Stimulated activated CD8-positive, alpha-beta memory T cell treated with anti-CD3 and anti-CD28 coated beads, Interleukin-4, amount 100 ng/mL, for 48 hours (primary cell): ENCODE measurements around the gene EPX.
A peak's percentile ranks its signal among the peaks of the same experiment; 100 is the strongest.
"Not testable (repeated sequence)": the region's sequence is repeated elsewhere in the genome, so short reads cannot be mapped to it uniquely, and the experiment has no call there.

ENCODE experiments used
- DNase-seq: peaks from one replicate; pipeline ENCODE4 v3.0.0-alpha.2; 2020

The EPX gene, protein sequence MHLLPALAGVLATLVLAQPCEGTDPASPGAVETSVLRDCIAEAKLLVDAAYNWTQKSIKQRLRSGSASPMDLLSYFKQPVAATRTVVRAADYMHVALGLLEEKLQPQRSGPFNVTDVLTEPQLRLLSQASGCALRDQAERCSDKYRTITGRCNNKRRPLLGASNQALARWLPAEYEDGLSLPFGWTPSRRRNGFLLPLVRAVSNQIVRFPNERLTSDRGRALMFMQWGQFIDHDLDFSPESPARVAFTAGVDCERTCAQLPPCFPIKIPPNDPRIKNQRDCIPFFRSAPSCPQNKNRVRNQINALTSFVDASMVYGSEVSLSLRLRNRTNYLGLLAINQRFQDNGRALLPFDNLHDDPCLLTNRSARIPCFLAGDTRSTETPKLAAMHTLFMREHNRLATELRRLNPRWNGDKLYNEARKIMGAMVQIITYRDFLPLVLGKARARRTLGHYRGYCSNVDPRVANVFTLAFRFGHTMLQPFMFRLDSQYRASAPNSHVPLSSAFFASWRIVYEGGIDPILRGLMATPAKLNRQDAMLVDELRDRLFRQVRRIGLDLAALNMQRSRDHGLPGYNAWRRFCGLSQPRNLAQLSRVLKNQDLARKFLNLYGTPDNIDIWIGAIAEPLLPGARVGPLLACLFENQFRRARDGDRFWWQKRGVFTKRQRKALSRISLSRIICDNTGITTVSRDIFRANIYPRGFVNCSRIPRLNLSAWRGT

DNA sequence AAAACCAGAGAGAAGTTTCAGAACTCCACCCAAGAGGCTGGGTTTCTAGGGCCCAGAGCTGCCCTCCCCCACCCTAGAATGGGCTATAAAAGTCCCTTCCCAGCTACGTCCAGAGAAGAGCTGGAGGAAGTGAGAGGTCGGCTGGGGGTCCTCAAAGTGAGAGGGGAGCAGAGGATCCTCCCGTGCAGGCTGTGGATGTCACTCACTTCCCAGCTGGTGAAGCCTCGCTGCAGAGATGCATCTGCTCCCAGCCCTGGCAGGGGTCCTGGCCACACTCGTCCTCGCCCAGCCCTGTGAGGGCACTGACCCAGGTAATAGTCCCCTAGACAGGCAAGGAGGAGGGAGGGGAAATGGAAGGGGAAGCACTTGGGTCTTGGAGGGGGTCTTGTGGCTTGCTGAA is at the start of gene EPX:
TSS of gene EPX (plus strand) at position 115 of the 400 bp plus-strand sequence. CDS start at position 236, 121 bp downstream.
- DNase-seq: no peak

DNA sequence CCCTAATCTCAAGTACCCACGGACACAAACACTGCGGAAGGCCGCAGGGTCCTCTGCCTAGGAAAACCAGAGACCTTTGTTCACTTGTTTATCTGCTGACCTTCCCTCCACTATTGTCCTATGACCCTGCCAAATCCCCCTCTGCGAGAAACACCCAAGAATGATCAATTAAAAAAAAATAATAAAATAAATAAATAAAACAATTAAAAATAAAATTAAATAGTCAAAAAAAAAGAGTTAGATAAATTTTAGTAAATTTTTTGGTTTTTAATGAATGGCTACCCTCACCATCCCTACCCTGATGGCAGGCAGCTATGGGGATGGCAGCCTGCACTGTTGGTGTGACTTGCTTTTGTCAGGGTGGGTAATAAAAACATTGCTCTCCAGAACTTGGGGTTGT is 49.2 kb upstream of the EPX start:
- DNase-seq: not testable (repeated sequence)

DNA sequence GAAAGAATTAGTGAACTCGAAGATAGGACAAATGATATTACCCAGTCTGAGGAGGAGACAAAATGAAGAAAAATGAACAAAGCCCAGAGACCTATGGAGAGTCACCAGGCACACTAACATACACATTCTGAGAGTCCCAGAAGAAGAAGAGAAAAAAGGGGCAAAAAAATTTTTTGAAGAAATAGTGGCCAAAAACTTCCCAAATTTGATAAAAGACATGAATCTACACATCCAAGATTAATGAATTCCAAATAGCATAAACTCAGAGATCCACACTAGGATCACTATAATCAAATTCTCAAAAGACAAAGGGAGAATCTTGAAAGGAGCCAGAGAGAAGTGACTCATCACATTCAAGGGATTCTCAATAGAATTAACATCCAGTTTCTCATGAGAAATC is 47.7 kb upstream of the EPX start:
- DNase-seq: no peak

DNA sequence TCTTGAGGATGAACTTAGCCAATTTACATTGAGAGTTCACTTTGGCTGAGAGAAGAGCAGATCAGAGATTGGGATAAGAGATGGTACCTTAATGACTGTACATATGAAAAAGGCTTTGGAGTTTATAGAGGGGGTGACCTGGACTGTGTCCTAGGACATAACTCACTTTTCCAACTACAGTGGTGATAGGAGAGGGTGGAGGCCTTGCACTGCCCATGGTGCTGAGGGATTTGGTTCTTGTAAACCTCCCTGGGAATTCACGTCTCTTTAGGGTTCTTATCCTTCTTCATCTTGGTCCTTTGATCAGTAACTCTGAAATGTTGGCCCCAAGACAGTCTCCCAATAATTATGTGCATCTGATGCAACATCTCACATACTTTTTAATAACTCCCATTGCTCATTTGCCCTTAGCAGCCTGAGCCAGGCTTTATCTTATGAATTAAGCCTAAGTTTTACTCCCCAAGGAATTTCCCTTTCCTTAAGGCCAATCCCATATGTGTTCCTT is 44.5 kb upstream of the EPX start, which contains the start of gene OR4D1:
TSS of gene OR4D1 (plus strand) at position 455 of the 505 bp plus-strand sequence. CDS start 6,770 bp downstream, outside the sequence.
- DNase-seq: no peak

- DNase-seq: no peak
Observed at GRCh38 chr17:58148609-58149008, 43.9 kb upstream of the EPX start.

- no peak for DNase-seq
Observed at GRCh38 chr17:58150394-58150793, 42.1 kb upstream of the EPX start.

DNA sequence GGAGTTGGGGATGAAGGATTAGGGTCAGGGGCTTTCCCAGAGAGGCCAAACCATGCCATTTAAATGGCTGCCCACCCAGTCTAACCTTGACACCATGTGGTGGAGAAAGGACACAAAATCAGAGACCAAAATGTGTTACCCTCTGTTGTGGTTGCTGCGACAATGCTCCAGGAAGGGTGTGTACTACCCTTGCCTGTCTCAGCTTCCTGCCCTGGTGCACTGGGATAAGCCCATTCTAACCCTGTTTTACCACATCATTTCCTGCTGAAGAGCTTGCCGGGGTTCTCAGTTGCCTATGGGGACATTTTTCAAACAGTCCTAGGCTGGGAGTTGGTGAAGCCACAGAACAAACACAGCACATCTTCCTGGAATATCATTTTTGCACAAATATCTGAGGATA is 39.5 kb upstream of the EPX start:
- peak; percentile 50 for DNase-seq

- DNase-seq: no peak
Observed at GRCh38 chr17:58153671-58154070, 38.9 kb upstream of the EPX start.

- peak; percentile 75 for DNase-seq
Observed at GRCh38 chr17:58156839-58157803, 35.4 kb upstream of the EPX start.

DNA sequence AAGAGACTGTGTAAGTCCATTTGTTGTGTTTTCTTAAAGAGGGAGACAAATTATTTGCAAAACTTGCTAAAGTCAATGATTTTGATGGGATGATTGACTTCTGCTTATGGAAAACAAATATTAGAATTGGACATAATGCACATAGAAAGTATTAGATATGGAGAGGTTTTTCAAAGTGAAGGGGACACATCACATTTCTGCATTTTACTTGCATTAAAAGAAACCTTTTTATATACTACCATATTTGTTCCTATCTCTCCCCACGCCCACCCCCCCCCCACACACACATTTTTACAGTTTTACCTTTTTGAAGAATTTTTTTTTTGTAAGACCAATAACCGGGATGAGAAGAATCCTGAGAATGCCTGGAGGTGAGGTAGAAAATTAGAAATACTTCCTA is 34.3 kb upstream of the EPX start:
- no peak for DNase-seq

DNA sequence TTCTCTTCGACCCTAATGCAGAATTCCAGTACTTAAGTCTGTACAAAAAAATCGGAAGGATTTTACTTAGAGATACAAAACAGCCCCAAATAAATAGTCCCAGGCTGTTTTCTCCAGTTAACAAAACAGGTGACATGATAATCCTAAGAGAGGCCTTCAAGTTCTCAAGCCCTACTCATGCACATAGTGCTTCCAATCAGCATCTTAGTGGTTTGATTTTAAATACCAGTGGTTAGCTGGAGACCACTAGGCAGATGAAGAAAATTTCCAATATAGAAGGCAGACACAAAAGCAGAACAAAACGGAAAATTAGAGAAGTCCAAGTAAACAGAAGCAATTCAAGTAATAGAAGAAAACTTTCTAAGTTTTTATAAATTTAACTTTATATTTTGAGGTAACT is 31.0 kb upstream of the EPX start:
- DNase-seq: no peak

DNA sequence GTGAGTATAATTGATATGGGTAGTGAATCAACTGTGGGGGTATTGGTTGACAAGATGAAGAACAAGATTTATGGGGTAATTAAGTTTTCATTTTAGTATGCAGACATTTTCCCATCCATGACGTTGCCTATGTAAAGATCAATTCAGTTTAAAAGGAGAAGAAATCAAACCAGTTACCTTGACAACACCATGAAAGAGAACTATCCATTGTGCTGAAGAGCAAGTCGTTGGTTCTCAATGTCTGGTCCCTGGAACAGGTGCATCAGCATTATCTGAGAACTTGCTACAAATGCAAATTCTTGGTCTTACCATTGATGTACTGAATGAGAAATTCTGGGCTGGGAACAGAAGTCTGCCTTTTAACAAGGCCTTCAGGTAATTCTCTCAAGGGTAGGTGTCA is 26.5 kb upstream of the EPX start:
- no peak for DNase-seq

- DNase-seq: no peak
Observed at GRCh38 chr17:58166682-58167081, 25.8 kb upstream of the EPX start, which contains the start of gene OR4D2. TSS of gene OR4D2 (plus strand) at chr17:58166982. CDS start at chr17:58169656, 2,674 bp downstream.

DNA sequence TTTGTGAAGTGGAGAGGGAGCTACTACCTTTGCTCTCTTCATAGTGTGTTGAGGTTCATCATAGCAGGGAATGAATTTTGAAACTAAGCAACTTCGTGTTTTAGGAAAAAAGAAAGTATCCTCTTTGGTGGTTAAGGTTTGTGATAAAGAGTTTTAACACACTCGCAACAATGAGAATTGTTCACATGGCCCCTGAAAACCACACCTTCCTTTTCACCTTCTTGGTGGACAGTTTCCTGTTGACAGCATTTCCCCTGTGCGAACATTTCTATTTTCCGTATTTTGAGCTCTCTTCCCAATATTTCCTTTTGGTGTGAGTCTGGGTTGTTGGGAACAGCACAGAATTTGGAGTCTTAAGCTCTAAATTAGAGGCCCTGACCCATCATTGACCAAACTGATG is 21.9 kb upstream of the EPX start:
- no peak for DNase-seq

DNA sequence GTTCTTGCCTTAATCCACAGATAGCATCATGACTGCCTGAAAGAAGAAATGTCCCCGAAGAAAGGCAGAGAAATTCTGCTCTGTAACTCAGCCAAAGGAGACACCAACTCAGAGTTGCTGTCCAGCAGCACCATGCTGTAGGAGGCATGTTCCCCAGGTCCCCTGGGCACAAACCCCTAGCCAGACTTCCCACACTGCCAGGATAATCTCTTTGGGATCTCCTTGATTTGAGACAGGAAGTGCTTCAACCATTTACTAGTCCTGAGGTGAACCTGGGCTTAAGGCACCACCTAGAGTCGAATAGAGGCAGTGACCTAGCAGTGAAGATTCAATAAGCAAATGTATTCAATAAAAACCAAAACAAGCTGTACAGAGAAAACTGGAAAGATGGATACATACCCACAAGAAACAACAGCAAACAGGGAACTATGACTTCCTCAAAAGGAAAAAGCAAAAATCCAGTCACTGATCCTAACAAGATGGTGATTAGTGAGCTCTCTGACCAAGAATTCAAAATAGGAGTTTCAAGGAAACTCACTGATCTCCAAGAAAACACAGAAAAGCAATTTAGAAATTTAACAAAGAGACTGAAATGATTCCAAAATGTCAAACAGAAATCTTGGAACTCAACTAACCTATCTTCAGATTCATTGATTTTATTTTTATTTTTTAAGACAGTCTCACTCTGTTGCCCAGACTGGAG is 20.0 kb upstream of the EPX start:
- DNase-seq: no peak

DNA sequence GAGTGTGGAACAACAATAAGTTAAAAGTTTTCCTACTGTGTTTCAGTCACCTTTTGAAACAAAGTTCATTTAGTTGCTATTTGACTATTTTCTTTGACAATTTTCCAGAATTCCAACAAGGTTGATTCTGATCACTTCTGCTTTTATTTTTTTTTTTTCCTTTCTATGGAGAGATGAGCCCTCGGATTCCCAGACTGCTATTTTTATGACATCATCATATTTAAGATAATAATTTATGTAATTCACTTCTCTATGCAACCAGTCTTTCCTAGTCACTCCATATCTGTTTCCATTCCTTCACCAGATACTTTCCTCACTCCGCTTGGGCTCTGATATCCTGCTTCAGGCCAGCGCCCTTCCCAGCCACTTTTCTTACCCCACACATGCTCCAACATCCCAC is 17.7 kb upstream of the EPX start:
- DNase-seq: no peak

GRCh38 chr17:58176200-58176599 is 16.3 kb upstream of the EPX start:
- DNase-seq: no peak

GRCh38 chr17:58181796-58182195 is 10.7 kb upstream of the EPX start:
- no peak for DNase-seq

DNA sequence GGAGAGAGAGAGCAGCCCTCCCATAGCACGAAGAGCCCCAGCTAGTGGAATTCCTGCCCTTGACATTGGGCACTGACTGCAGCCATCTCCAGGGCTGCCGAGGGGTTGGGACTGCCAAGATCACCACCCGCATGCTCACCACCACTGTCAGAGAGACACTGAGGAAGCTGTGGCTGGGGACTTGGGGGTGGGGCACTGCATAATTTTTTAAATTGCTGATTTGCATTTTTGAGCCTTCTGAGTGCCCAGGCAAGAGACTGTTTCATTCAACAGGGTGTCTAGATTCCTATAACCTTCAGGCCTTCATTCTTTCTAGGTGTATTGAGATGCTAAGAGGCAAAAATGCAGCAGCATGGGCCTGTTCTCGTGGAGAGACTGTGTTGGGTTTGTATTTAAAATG is 9.0 kb upstream of the EPX start:
- no peak for DNase-seq

DNA sequence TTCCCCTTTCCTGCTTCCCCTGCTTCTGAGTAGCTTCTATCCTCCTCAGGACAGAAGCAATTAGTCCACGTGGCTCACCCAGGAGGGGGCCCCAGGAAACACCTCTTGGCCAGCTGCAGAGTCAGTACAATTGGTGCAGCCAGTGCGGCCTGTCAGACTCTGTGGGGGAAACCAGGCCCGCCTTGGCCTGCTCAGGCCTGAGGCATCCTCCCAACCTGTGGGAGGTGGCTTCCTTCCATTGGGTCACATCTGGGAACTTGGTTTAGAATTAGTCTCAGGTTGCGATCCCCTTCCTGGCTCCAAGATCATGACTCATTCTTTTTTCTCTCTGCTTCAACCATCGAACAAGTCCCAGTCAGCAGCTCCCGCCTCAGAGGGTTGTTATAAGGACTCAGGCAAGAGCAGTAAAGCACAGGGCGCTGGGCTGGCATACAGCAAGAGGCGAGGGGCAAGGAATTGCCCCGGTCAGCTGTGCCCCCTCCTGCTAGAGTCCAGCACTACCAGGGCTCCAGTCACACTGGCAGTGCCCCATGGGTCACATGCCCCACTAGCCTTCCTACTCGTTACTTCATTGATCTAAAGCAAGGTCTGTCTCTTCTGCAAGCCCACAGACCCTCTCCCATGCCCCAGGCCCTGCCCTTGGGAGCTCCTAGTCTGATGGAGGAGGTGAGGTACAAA is 8.1 kb upstream of the EPX start:
- no peak for DNase-seq

DNA sequence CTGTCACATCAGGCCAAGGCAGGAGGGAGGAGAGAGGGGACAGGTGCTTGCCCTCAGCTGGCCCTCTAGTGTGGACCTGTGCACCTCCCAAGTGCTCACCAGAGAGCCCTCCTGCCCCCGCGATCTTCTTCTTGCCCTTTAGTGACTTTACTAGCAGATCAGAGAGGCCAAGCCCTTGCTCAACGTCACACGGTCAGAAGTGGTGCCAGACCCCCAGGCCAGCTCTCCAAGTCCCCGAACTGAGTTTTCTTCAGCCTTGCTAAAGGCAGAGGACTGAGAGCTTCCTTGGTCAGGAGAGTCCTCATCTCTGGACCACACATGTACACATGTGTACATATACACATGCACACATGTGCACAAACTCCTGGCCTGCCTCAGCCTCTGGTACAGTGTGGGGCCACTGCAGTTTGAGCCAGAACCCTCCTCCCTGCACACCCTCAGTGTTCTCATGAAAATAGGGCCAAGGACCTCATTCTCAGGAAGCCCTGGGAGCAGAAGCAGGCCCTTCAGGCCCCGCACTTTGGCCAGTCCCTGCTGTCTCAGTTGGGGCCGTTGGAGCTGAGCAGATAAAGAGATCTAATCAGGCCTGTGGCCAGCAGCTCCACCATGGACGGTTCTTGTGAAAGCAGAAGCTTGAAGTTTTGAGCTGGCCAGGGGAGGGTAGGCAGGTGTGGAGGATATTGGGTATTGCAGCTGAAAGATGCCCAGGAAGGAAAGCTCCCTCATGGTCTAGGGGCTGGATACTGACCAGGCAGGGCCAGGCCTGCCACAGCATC is 7.4 kb upstream of the EPX start:
- DNase-seq: no peak
